HG03432 (cell line): ENCODE data around the gene CCBE1.

Source experiments
- ATAC-seq: cut with Tn5 transposase; IDR thresholded peaks from one replicate; pipeline ENCODE4 v1.9.1; 2021; ENCODE audit warnings: mild to moderate bottlenecking, moderate library complexity; ENCODE audit not compliant: unreplicated experiment

The CCBE1 gene

GRCh38 chr18:59623456-59624368 is 73.5 kb downstream of the CCBE1 start:
- no peak for ATAC-seq

- ATAC-seq, result no peak
Measured at GRCh38 chr18:59621027-59621426, 76.2 kb downstream of the CCBE1 start.

GRCh38 chr18:59620381-59620780 is 76.8 kb downstream of the CCBE1 start:
- no peak for ATAC-seq

- no peak for ATAC-seq
Measured at GRCh38 chr18:59619816-59620215, 77.4 kb downstream of the CCBE1 start.

GRCh38 chr18:59617468-59617932 is 79.7 kb downstream of the CCBE1 start:
- ATAC-seq, result no peak

GRCh38 chr18:59616501-59616900 is 80.7 kb downstream of the CCBE1 start:
- no peak for ATAC-seq

GRCh38 chr18:59613903-59614302 is 83.3 kb downstream of the CCBE1 start:
- ATAC-seq, result no peak

GRCh38 chr18:59612381-59612780 is 84.8 kb downstream of the CCBE1 start:
- no peak for ATAC-seq

- no peak for ATAC-seq
Measured at GRCh38 chr18:59610546-59611140, 86.6 kb downstream of the CCBE1 start.

- ATAC-seq, result no peak
Measured at GRCh38 chr18:59609654-59610053, 87.6 kb downstream of the CCBE1 start.

- no peak for ATAC-seq
Measured at GRCh38 chr18:59607471-59607870, 89.8 kb downstream of the CCBE1 start.

GRCh38 chr18:59607078-59607379 is 90.2 kb downstream of the CCBE1 start:
- ATAC-seq, result no peak

GRCh38 chr18:59606193-59607077 is 90.8 kb downstream of the CCBE1 start:
- no peak for ATAC-seq

GRCh38 chr18:59605633-59606192 is 91.5 kb downstream of the CCBE1 start:
- no peak for ATAC-seq

GRCh38 chr18:59604877-59605276 is 92.3 kb downstream of the CCBE1 start:
- no peak for ATAC-seq

GRCh38 chr18:59597049-59597448 is 100.2 kb downstream of the CCBE1 start:
- no peak for ATAC-seq

GRCh38 chr18:59593291-59593717 is 103.9 kb downstream of the CCBE1 start:
- ATAC-seq, result no peak

- no peak for ATAC-seq
Measured at GRCh38 chr18:59592624-59593023, 104.6 kb downstream of the CCBE1 start.

- no peak for ATAC-seq
Measured at GRCh38 chr18:59582395-59582794, 114.8 kb downstream of the CCBE1 start.

- ATAC-seq, result no peak
Measured at GRCh38 chr18:59579509-59579908, 117.7 kb downstream of the CCBE1 start.

GRCh38 chr18:59577386-59577655 is 119.9 kb downstream of the CCBE1 start:
- no peak for ATAC-seq
